Measurements from ENCODE around the gene HOXA10.

Gene HOXA10

GRCh38 chr7:27149842-27150567 is 24.1 kb downstream of the HOXA10 start:
- no peaks in the 10 kb centered on the region for H3K36me3 ChIP-seq (ENCODE audit: control insufficient read depth, insufficient read depth, low read length)
- H3K9ac ChIP-seq (ENCODE audit: low read length) = peak overlapping the region; percentile 57
- peak overlapping the region; percentile 59 for H3K4me3 ChIP-seq (ENCODE audit: low read depth, low read length)
- H3K4me1 ChIP-seq (ENCODE audit: control insufficient read depth, insufficient read depth, low read length) = peaks cover 25% of the 10 kb centered on the region; the same call in 1 of the 2 replicates
- no peaks in the 10 kb centered on the region for H3K9me3 ChIP-seq (ENCODE audit: control insufficient read depth, insufficient read depth, low read depth, low read length)
- H3K27me3 ChIP-seq (ENCODE audit: control insufficient read depth, insufficient read depth, low read length) = peaks cover 100% of the 10 kb centered on the region
- no peak overlapping the region for H3K27ac ChIP-seq (ENCODE audit: low read depth, low read length)

- H3K27me3 ChIP-seq (ENCODE audit: control insufficient read depth, insufficient read depth, low read length) = peaks cover 100% of the 10 kb centered on the region
- peak overlapping the region; percentile 59; the same call in 1 of the 2 replicates for H3K4me3 ChIP-seq (ENCODE audit: low read depth, low read length)
- no peaks in the 10 kb centered on the region for H3K9me3 ChIP-seq (ENCODE audit: control insufficient read depth, insufficient read depth, low read depth, low read length)
- no peaks in the 10 kb centered on the region for H3K36me3 ChIP-seq (ENCODE audit: control insufficient read depth, insufficient read depth, low read length)
- H3K4me1 ChIP-seq (ENCODE audit: control insufficient read depth, insufficient read depth, low read length) = peaks cover 25% of the 10 kb centered on the region; the same call in 1 of the 2 replicates
- no peak overlapping the region; the same call in 1 of the 2 replicates for H3K27ac ChIP-seq (ENCODE audit: low read depth, low read length)
- peak overlapping the region; percentile 54 for H3K9ac ChIP-seq (ENCODE audit: low read length)
Measured at GRCh38 chr7:27148756-27149641, 25.1 kb downstream of the HOXA10 start.

GRCh38 chr7:27148031-27148755 is 25.9 kb downstream of the HOXA10 start:
- H3K4me3 ChIP-seq (ENCODE audit: low read depth, low read length) = peak overlapping the region; percentile 48

GRCh38 chr7:27147199-27148030 is 26.7 kb downstream of the HOXA10 start, which contains the start of gene HOXA6:
HOXA6 (minus strand) TSS chr7:27147774; CDS start chr7:27147749, 25 bp downstream.
- Histone ChIP-seq H3K9ac (ENCODE audit: low read length) (peak within 1 kb of the TSS; percentile 71), H3K27ac (ENCODE audit: low read depth, low read length) (no peak within 1 kb of the TSS; the same call in 1 of the 2 replicates), H3K4me3 (ENCODE audit: low read depth, low read length) (peak within 1 kb of the TSS; percentile 48)

More at GRCh38 chr7:27148031-27148755, 25.9 kb downstream of the HOXA10 start:
- peaks cover 27% of the 10 kb centered on the region; the same call in 1 of the 2 replicates for H3K4me1 ChIP-seq (ENCODE audit: control insufficient read depth, insufficient read depth, low read length)
- peaks cover 100% of the 10 kb centered on the region for H3K27me3 ChIP-seq (ENCODE audit: control insufficient read depth, insufficient read depth, low read length)
- no peaks in the 10 kb centered on the region for H3K36me3 ChIP-seq (ENCODE audit: control insufficient read depth, insufficient read depth, low read length)
- H3K9me3 ChIP-seq (ENCODE audit: control insufficient read depth, insufficient read depth, low read depth, low read length) = no peaks in the 10 kb centered on the region
- no peak overlapping the region; the same call in 1 of the 2 replicates for H3K27ac ChIP-seq (ENCODE audit: low read depth, low read length)
- peak overlapping the region; percentile 54 for H3K9ac ChIP-seq (ENCODE audit: low read length)

GRCh38 chr7:27146491-27147198 is 27.5 kb downstream of the HOXA10 start:
- H3K36me3 ChIP-seq (ENCODE audit: control insufficient read depth, insufficient read depth, low read length) = no peaks in the 10 kb centered on the region
- H3K9ac ChIP-seq (ENCODE audit: low read length) = peak overlapping the region; percentile 71
- no peaks in the 10 kb centered on the region for H3K9me3 ChIP-seq (ENCODE audit: control insufficient read depth, insufficient read depth, low read depth, low read length)
- peak overlapping the region; percentile 46; the same call in 1 of the 2 replicates for H3K4me3 ChIP-seq (ENCODE audit: low read depth, low read length)
- H3K27me3 ChIP-seq (ENCODE audit: control insufficient read depth, insufficient read depth, low read length) = peaks cover 100% of the 10 kb centered on the region
- peaks cover 29% of the 10 kb centered on the region; the same call in 1 of the 2 replicates for H3K4me1 ChIP-seq (ENCODE audit: control insufficient read depth, insufficient read depth, low read length)
- H3K27ac ChIP-seq (ENCODE audit: low read depth, low read length) = no peak overlapping the region

More at GRCh38 chr7:27147199-27148030, 26.7 kb downstream of the HOXA10 start, which contains the start of gene HOXA6:
- Histone ChIP-seq H3K27me3 (ENCODE audit: control insufficient read depth, insufficient read depth, low read length) (peaks cover 100% of the 10 kb centered on the region), H3K36me3 (ENCODE audit: control insufficient read depth, insufficient read depth, low read length) (no peaks in the 10 kb centered on the region), H3K9me3 (ENCODE audit: control insufficient read depth, insufficient read depth, low read depth, low read length) (no peaks in the 10 kb centered on the region), H3K4me1 (ENCODE audit: control insufficient read depth, insufficient read depth, low read length) (peaks cover 30% of the 10 kb centered on the region; the same call in 1 of the 2 replicates)

- H3K9ac ChIP-seq (ENCODE audit: low read length) = peak overlapping the region; percentile 71
- no peak overlapping the region for H3K27ac ChIP-seq (ENCODE audit: low read depth, low read length)
- H3K27me3 ChIP-seq (ENCODE audit: control insufficient read depth, insufficient read depth, low read length) = peaks cover 100% of the 10 kb centered on the region
- H3K4me3 ChIP-seq (ENCODE audit: low read depth, low read length) = no peak overlapping the region
- H3K4me1 ChIP-seq (ENCODE audit: control insufficient read depth, insufficient read depth, low read length) = peaks cover 22% of the 10 kb centered on the region; the same call in 1 of the 2 replicates
- no peaks in the 10 kb centered on the region for H3K9me3 ChIP-seq (ENCODE audit: control insufficient read depth, insufficient read depth, low read depth, low read length)
- no peaks in the 10 kb centered on the region for H3K36me3 ChIP-seq (ENCODE audit: control insufficient read depth, insufficient read depth, low read length)
Measured at GRCh38 chr7:27145914-27146412, 28.2 kb downstream of the HOXA10 start.

- peaks cover 19% of the 10 kb centered on the region; the same call in 1 of the 2 replicates for H3K4me1 ChIP-seq (ENCODE audit: control insufficient read depth, insufficient read depth, low read length)
- peaks cover 100% of the 10 kb centered on the region for H3K27me3 ChIP-seq (ENCODE audit: control insufficient read depth, insufficient read depth, low read length)
Measured at GRCh38 chr7:27145165-27145913, 28.8 kb downstream of the HOXA10 start.

GRCh38 chr7:27144781-27145164 is 29.3 kb downstream of the HOXA10 start:
- Histone ChIP-seq H3K4me1 (ENCODE audit: control insufficient read depth, insufficient read depth, low read length) (peaks cover 22% of the 10 kb centered on the region; the same call in 1 of the 2 replicates), H3K27ac (ENCODE audit: low read depth, low read length) (no peak overlapping the region), H3K27me3 (ENCODE audit: control insufficient read depth, insufficient read depth, low read length) (peaks cover 100% of the 10 kb centered on the region), H3K36me3 (ENCODE audit: control insufficient read depth, insufficient read depth, low read length) (no peaks in the 10 kb centered on the region), H3K9me3 (ENCODE audit: control insufficient read depth, insufficient read depth, low read depth, low read length) (no peaks in the 10 kb centered on the region), H3K4me3 (ENCODE audit: low read depth, low read length) (peak overlapping the region; percentile 32; the same call in 1 of the 2 replicates), H3K9ac (ENCODE audit: low read length) (peak overlapping the region; percentile 32)

More at GRCh38 chr7:27145165-27145913, 28.8 kb downstream of the HOXA10 start:
- H3K36me3 ChIP-seq (ENCODE audit: control insufficient read depth, insufficient read depth, low read length) = no peaks in the 10 kb centered on the region
- H3K9ac ChIP-seq (ENCODE audit: low read length) = peak overlapping the region; percentile 32
- no peaks in the 10 kb centered on the region for H3K9me3 ChIP-seq (ENCODE audit: control insufficient read depth, insufficient read depth, low read depth, low read length)
- H3K4me3 ChIP-seq (ENCODE audit: low read depth, low read length) = no peak overlapping the region
- H3K27ac ChIP-seq (ENCODE audit: low read depth, low read length) = no peak overlapping the region

All from HUES6 (cell line).